HCT116 (cell line): ENCODE data around the gene MMP25. TPM values are rescaled to one million over a fixed set of nuclear protein-coding genes. Genes with fewer than 3 reads are reported as not detected.

Source experiments
- ATAC-seq: fragments of 200-7000 bp; cut with Tn5 transposase; 2 replicates; pipeline ENCODE4 v1.9.1; 2020; ENCODE audit warnings: mild to moderate bottlenecking, moderate library complexity
- BruUV-seq: library from RNA; stranded (reverse); fragments of 400-500 nt; replicated peaks from 2 replicates; lab custom pipeline; 2021; lab: Mats Ljungman, UMichigan
- CTCF ChIA-PET: fragments of 300-600 bp; sonication (Branson Sonifier 250); formaldehyde crosslinking; loops from one replicate; lab custom pipeline; 2021; ENCODE audit warnings: antibody characterized with exemption; lab: Charles Lee
- POLR2A ChIA-PET: fragments of 300-600, 350-600 bp; sonication (Branson Sonifier 250); formaldehyde crosslinking; loops from one replicate; lab custom pipeline; 2021; ENCODE audit warnings: antibody characterized with exemption; lab: Charles Lee
- RAD21 ChIA-PET, 2 experiments: fragments of 300-600 bp; sonication (Branson Sonifier 250); formaldehyde crosslinking; loops; one replicate each; lab custom pipeline; 2023; ENCODE audit warnings: low total read pairs in 2 of 2; ENCODE audit not compliant: uncharacterized antibody in 2 of 2, unreplicated experiment in 2 of 2, low non-redundant PET in 1 of 2; lab: Charles Lee
- DNase-seq: peaks from one replicate; pipeline ENCODE4 v3.0.0-alpha.2; 2010; ENCODE audit warnings: low read depth, low spot score
- H2AFZ ChIP-seq: fragments of 200-600 bp; shearing (Covaris generic), sonication (generic); 2 replicates; pipeline ENCODE4 v1.6.1; 2017; ENCODE audit warnings: low read depth, mixed run types, mixed read lengths, antibody characterized with exemption, low read length; ENCODE audit not compliant: poor library complexity, severe bottlenecking
- H3K27ac ChIP-seq: 2 replicates; pipeline ENCODE4 v1.5.1; 2012; ENCODE audit warnings: low read depth, low read length
- H3K27me3 ChIP-seq: fragments of 200-600 bp; sonication (generic); 2 replicates; pipeline ENCODE4 v1.6.1; 2016; ENCODE audit warnings: mixed run types, low read length, mixed read lengths; ENCODE audit not compliant: insufficient read depth
- H3K36me3 ChIP-seq, 2 experiments: fragments of 200-500 bp in 1 of 2; fragments of 200-600 bp in 1 of 2; sonication (Bioruptor generic) in 1 of 2; sonication (generic) in 1 of 2; 2 replicates each; pipeline versions ENCODE4 v1.5.1 to v1.6.1; 2014 to 2016; ENCODE audit warnings: low read length in 2 of 2, inconsistent platforms in 1 of 2, mixed read lengths in 1 of 2, mixed run types in 1 of 2; ENCODE audit not compliant: insufficient read depth in 2 of 2, control insufficient read depth in 1 of 2
- H3K4me1 ChIP-seq, 2 experiments: fragments of 200-600 bp in 1 of 2; sonication (generic) in 1 of 2; 2 replicates each; pipeline versions ENCODE4 v1.5.1 to v1.6.1; 2012 to 2017; ENCODE audit warnings: low read length in 2 of 2, inconsistent platforms in 1 of 2, mild to moderate bottlenecking in 1 of 2, mixed read lengths in 1 of 2, mixed run types in 1 of 2, moderate library complexity in 1 of 2; ENCODE audit not compliant: insufficient read depth in 2 of 2, control insufficient read depth in 1 of 2
- H3K4me2 ChIP-seq: fragments of 200-600 bp; sonication (generic); 2 replicates; pipeline ENCODE4 v1.6.1; 2017; ENCODE audit warnings: mixed run types, low read length, mixed read lengths
- H3K4me3 ChIP-seq, 2 experiments: fragments of 200-600 bp in 1 of 2; sonication (generic) in 1 of 2; replicated peaks in 1 of 2; 2 replicates each; pipeline ENCODE4 v1.5.1; 2011 to 2016; ENCODE audit warnings: low read length in 2 of 2, control low read depth in 1 of 2, low read depth in 1 of 2, mild to moderate bottlenecking in 1 of 2, mixed read lengths in 1 of 2, mixed run types in 1 of 2
- H3K79me2 ChIP-seq: fragments of 200-600 bp; sonication (generic); 2 replicates; pipeline ENCODE4 v1.6.1; 2017; ENCODE audit warnings: mild to moderate bottlenecking, mixed run types, low read length, moderate library complexity, mixed read lengths; ENCODE audit not compliant: insufficient read depth
- H3K9ac ChIP-seq: fragments of 200-600 bp; sonication (generic); 2 replicates; pipeline ENCODE4 v1.6.1; 2016; ENCODE audit warnings: low read length, mixed read lengths
- H3K9me2 ChIP-seq: fragments of 200-600 bp; sonication (generic), shearing (Covaris generic); 2 replicates; pipeline ENCODE4 v1.6.1; 2017; ENCODE audit warnings: mixed run types, mild to moderate bottlenecking, moderate library complexity; ENCODE audit not compliant: insufficient read depth
- H3K9me3 ChIP-seq, 2 experiments: fragments of 200-500 bp in 1 of 2; fragments of 200-600 bp in 1 of 2; sonication (Bioruptor generic) in 1 of 2; sonication (generic) in 1 of 2; 2 replicates each; pipeline ENCODE4 v1.6.1; 2014 to 2017; ENCODE audit warnings: low read length in 2 of 2, mixed read lengths in 2 of 2, inconsistent platforms in 1 of 2, low read depth in 1 of 2, mild to moderate bottlenecking in 1 of 2, mixed run types in 1 of 2, moderate library complexity in 1 of 2; ENCODE audit not compliant: control insufficient read depth in 1 of 2, insufficient read depth in 1 of 2
- H4K20me1 ChIP-seq: fragments of 200-600 bp; sonication (generic), shearing (Covaris generic); 2 replicates; pipeline ENCODE4 v1.6.1; 2017; ENCODE audit warnings: mixed run types, mild to moderate bottlenecking, moderate library complexity; ENCODE audit not compliant: insufficient read depth
- ATF3 ChIP-seq: IDR thresholded peaks from 2 replicates; pipeline ENCODE4 v1.6.1; 2012
- CTCF ChIP-seq, 3 experiments: fragments of 200-600 bp in 1 of 3; sonication (generic) in 1 of 3; IDR thresholded peaks in 2 of 3; conservative IDR thresholded peaks in 1 of 3; 2 replicates each; pipeline ENCODE4 v1.5.1; 2012 to 2017; ENCODE audit warnings: low read depth in 2 of 3, low read length in 2 of 3, antibody characterized with exemption in 1 of 3, borderline replicate concordance in 1 of 3, control low read depth in 1 of 3, mild to moderate bottlenecking in 1 of 3, mixed read lengths in 1 of 3, mixed run types in 1 of 3, moderate library complexity in 1 of 3; ENCODE audit not compliant: insufficient read depth in 1 of 3
- ELF1 ChIP-seq: IDR thresholded peaks from 2 replicates; pipeline ENCODE4 v1.6.1; 2012; ENCODE audit warnings: low read depth, borderline replicate concordance
- EZH2phosphoT487 ChIP-seq: fragments of 200-600 bp; IDR thresholded peaks from 2 replicates; pipeline ENCODE4 v1.6.1; 2018; ENCODE audit warnings: antibody characterized with exemption, borderline replicate concordance
- FOSL1 ChIP-seq: IDR thresholded peaks from 2 replicates; pipeline ENCODE4 v1.6.1; 2012; ENCODE audit warnings: low read depth
- JUND ChIP-seq: IDR thresholded peaks from 2 replicates; pipeline ENCODE4 v1.6.1; 2012
- POLR2AphosphoS5 ChIP-seq: IDR thresholded peaks from 2 replicates; pipeline ENCODE4 v1.6.1; 2011; ENCODE audit warnings: mild to moderate bottlenecking, low read depth, low read length, moderate library complexity
- SIN3A ChIP-seq: IDR thresholded peaks from 2 replicates; pipeline ENCODE4 v1.6.1; 2012; ENCODE audit warnings: low read depth
- intact Hi-C: fragments of 100-400 bp; cut with micrococcal nuclease; formaldehyde crosslinking; loops from 2 replicates; pipeline ENCODE4 v1.10.0; 2022
- total RNA-seq: library from RNA; stranded (reverse); gene quantifications from one replicate; pipeline ENCODE4 v1.2.1, GENCODE V29; 2021; ENCODE audit not compliant: unreplicated experiment

Gene MMP25
- total RNA-seq, 1 experiment from 2014 or later = 2.5 TPM

GRCh38 chr16:3012246-3012645 is 34.1 kb upstream of the MMP25 start:
- no peaks in the 10 kb centered on the region for H3K9me3 ChIP-seq
- no TSS peak for BruUV-seq
- peak overlapping the region; percentile 79 for H3K4me2 ChIP-seq
- no peaks in the 10 kb centered on the region for H3K36me3 ChIP-seq
- intact Hi-C loops = no loop called here
- no peaks in the 10 kb centered on the region for H3K9me2 ChIP-seq
- peaks cover 59 to 89% of the 10 kb centered on the region in 2 experiments for H3K4me1 ChIP-seq
- ChIA-PET POLR2A (interaction anchor here (1.8 kb wide), 1 partner anchor 8 kb away, joined by 9 read pairs; the partner anchor contains the start of gene TNFRSF12A), RAD21 (no interaction called here), CTCF (interaction anchor here (0.7 to 1.2 kb wide), 3 partner anchors 11 to 20 kb away, joined by 3 to 5 read pairs (median 4); no protein-coding TSS in a partner anchor)
- no peak for ATAC-seq
- no peak overlapping the region; the same call in 1 of the 2 replicates for H3K27ac ChIP-seq
- no peaks in the 10 kb centered on the region for H3K27me3 ChIP-seq
- H3K9ac ChIP-seq = no peak overlapping the region; the same call in 1 of the 2 replicates
- no peaks in the 10 kb centered on the region for H3K79me2 ChIP-seq
- TF ChIP-seq JUND (no peak), EZH2phosphoT487 (no peak), FOSL1 (no peak), CTCF (IDR thresholded peaks at IDR 0.05 in 2 of 3, conservative IDR thresholded peaks at IDR 0.05 in 1 of 3; ENCODE audit: borderline replicate concordance in 1 of 3, insufficient read depth in 1 of 3, low read depth in 2 of 3, low read length in 2 of 3) (no peak), SIN3A (no peak)
- TF ChIP-seq, all 23 proteins: peak for 0
- no peak overlapping the region for H3K4me3 ChIP-seq
- H4K20me1 ChIP-seq = no peaks in the 10 kb centered on the region
- H2AFZ ChIP-seq = no peak overlapping the region
- no peak for DNase-seq

GRCh38 chr16:3012828-3013420 is 33.4 kb upstream of the MMP25 start, which contains the start of gene CLDN9:
CLDN9 (plus strand) TSS chr16:3012923; CDS start chr16:3013363, 440 bp downstream.
- ATAC-seq = peak; percentile 64
- POLR2A ChIA-PET = interaction anchor here (1.8 kb wide), 1 partner anchor 8 kb away, joined by 9 read pairs; the partner anchor contains the start of gene TNFRSF12A
- peaks cover 52 to 84% of the 10 kb centered on the region in 2 experiments for H3K4me1 ChIP-seq
- no peaks in the 10 kb centered on the region for H3K9me2 ChIP-seq
- RAD21 ChIA-PET = no interaction called here
- DNase-seq = no peak
- H3K79me2 ChIP-seq = no peaks in the 10 kb centered on the region
- no peak within 1 kb of the TSS for H2AFZ ChIP-seq
- no peaks in the 10 kb centered on the region for H3K27me3 ChIP-seq
- TF ChIP-seq ELF1 (no peak), ATF3 (no peak), POLR2AphosphoS5 (peak; percentile 48)
- no TSS peak for BruUV-seq
- no peaks in the 10 kb centered on the region for H3K36me3 ChIP-seq
- intact Hi-C loops = no loop called here
- H3K4me2 ChIP-seq = peak within 1 kb of the TSS; percentile 79
- no peaks in the 10 kb centered on the region for H3K9me3 ChIP-seq
- H3K27ac ChIP-seq = peak within 1 kb of the TSS; percentile 37; the same call in 1 of the 2 replicates
- H3K4me3 ChIP-seq = peak within 1 kb of the TSS in 1 of 2 experiments; percentile 22; a peak in 2 of 4 replicates
- CTCF ChIA-PET = interaction anchor here (1.0 to 1.2 kb wide), 2 partner anchors 10 to 15 kb away, joined by 3 to 4 read pairs; no protein-coding TSS in a partner anchor
- H4K20me1 ChIP-seq = no peaks in the 10 kb centered on the region
- H3K9ac ChIP-seq = peak within 1 kb of the TSS; percentile 48
